ENCODE results near the gene ZNF443. TPM values are rescaled to one million over a fixed set of nuclear protein-coding genes. Genes with fewer than 3 reads are reported as not detected.

Gene ZNF443
- total and polyA plus RNA-seq, 9 of the 15 experiments (the other 6 are each of a cell fraction or from before 2014, with no cell fraction given): 1.5 to 4.9 (median 2.8) TPM

GRCh38 chr19:12440541-12441316 is at the start of gene ZNF443 (continued):
- TF ChIP-seq CHAMP1 (IDR thresholded peaks at IDR 0.05) (no peak), TCF7 (IDR thresholded peaks at IDR 0.05; ENCODE audit: borderline replicate concordance) (no peak), MEIS2 (IDR thresholded peaks at IDR 0.05; ENCODE audit: partially characterized antibody) (peak; percentile 83), HNRNPK (IDR thresholded peaks at IDR 0.05; ENCODE audit: low read depth, low read length, poor library complexity, severe bottlenecking) (no peak), ETS2 (tag; IDR thresholded peaks at IDR 0.05; ENCODE audit: borderline replicate concordance, poor library complexity, severe bottlenecking) (no peak), WHSC1 (IDR thresholded peaks at IDR 0.05; ENCODE audit: low read length) (no peak), KLF1 (tag; IDR thresholded peaks at IDR 0.05) (no peak), CEBPZ (IDR thresholded peaks at IDR 0.05; ENCODE audit: borderline replicate concordance, low read depth, low read length) (peak; percentile 74), GTF2A2 (tag; IDR thresholded peaks at IDR 0.05) (no peak), FIP1L1 (IDR thresholded peaks at IDR 0.05; ENCODE audit: low read depth, low read length, poor library complexity, severe bottlenecking) (no peak), PBX2 (CRISPR knock-in tag; IDR thresholded peaks at IDR 0.05; ENCODE audit: low read depth) (peak; percentile 87), PBX2 (tag; conservative IDR thresholded peaks at IDR 0.05; ENCODE audit: low read depth) (peak; percentile 97), RAD51 (IDR thresholded peaks at IDR 0.05; ENCODE audit: borderline replicate concordance, low read depth) (no peak), ZNF518B (CRISPR knock-in tag; IDR thresholded peaks at IDR 0.05) (no peak)

Data from K562 (cell line).